GM18951 (cell line): ENCODE data around the gene HNMT.

Experiments
- POLR2A ChIP-seq: IDR thresholded peaks from 4 replicates; pipeline ENCODE4 v1.6.1; 2011; ENCODE audit warnings: mild to moderate bottlenecking; ENCODE audit not compliant: insufficient read length, insufficient read depth; ENCODE audit errors: extremely low read depth
- in situ Hi-C: fragments of 300-500 bp; cut with MboI; formaldehyde crosslinking; loops from one replicate; pipeline ENCODE4 v1.12.0; 2022; ENCODE audit warnings: low sequenced_read_pairs, mixed read lengths, inconsistent platforms; ENCODE audit not compliant: unreplicated experiment

HNMT gene

GRCh38 chr2:137939026-137939425 is 25.2 kb upstream of the HNMT start:
- in situ Hi-C loops: no loop called here

GRCh38 chr2:137940154-137940553 is 24.1 kb upstream of the HNMT start:
- in situ Hi-C loops: no loop called here
- no peak for TF ChIP-seq POLR2A

More at GRCh38 chr2:137939026-137939425, 25.2 kb upstream of the HNMT start:
- TF ChIP-seq POLR2A: no peak

GRCh38 chr2:137942037-137942832 is 22.0 kb upstream of the HNMT start:
- in situ Hi-C loops: no loop called here
- no peak for TF ChIP-seq POLR2A

GRCh38 chr2:137942833-137943677 is 21.2 kb upstream of the HNMT start:
- no peak for TF ChIP-seq POLR2A
- in situ Hi-C loops: no loop called here

- TF ChIP-seq POLR2A: no peak
- in situ Hi-C loops: no loop called here
These were observed 20.5 kb upstream of the HNMT start for GRCh38 chr2:137943678-137944347.

GRCh38 chr2:137944714-137945113 is 19.6 kb upstream of the HNMT start:
- TF ChIP-seq POLR2A: no peak

GRCh38 chr2:137945229-137945628 is 19.0 kb upstream of the HNMT start:
- no peak for TF ChIP-seq POLR2A
- in situ Hi-C loops: no loop called here

More at GRCh38 chr2:137944714-137945113, 19.6 kb upstream of the HNMT start:
- in situ Hi-C loops: no loop called here

GRCh38 chr2:137946227-137946626 is 18.0 kb upstream of the HNMT start:
- in situ Hi-C loops: no loop called here
- TF ChIP-seq POLR2A: no peak

- in situ Hi-C loops: no loop called here
- no peak for TF ChIP-seq POLR2A
These were observed 17.1 kb upstream of the HNMT start for GRCh38 chr2:137947032-137947727.

GRCh38 chr2:137947728-137948336 is 16.4 kb upstream of the HNMT start:
- in situ Hi-C loops: no loop called here
- no peak for TF ChIP-seq POLR2A

- in situ Hi-C loops: no loop called here
- TF ChIP-seq POLR2A: no peak
These were observed 15.4 kb upstream of the HNMT start for GRCh38 chr2:137948894-137949293.

GRCh38 chr2:137950238-137950637 is 14.0 kb upstream of the HNMT start:
- in situ Hi-C loops: no loop called here
- TF ChIP-seq POLR2A: no peak
